SK-N-SH (cell line): ENCODE results near the gene CNN2. TPM values are rescaled to one million over a fixed set of nuclear protein-coding genes. Genes with fewer than 3 reads are reported as not detected.

Experiments
- CTCF ChIA-PET: fragments of 300-600, 350-600 bp; formaldehyde crosslinking; extraction: SDS; loops from one replicate; lab custom pipeline; 2021; lab: Yijun Ruan, JAX
- POLR2A ChIA-PET: fragments of 350-600 bp; sonication (Branson Sonifier 250); formaldehyde crosslinking; extraction: SDS; loops from one replicate; lab custom pipeline; 2020; ENCODE audit warnings: antibody characterized with exemption, inconsistent platforms; lab: Yijun Ruan, JAX
- DNase-seq: peaks from one replicate; pipeline ENCODE4 v3.0.0; 2012
- H2AFZ ChIP-seq: fragments of 200-600 bp; sonication (generic); 2 replicates; pipeline ENCODE4 v1.8.1; 2016; ENCODE audit warnings: antibody characterized with exemption, mild to moderate bottlenecking, low read depth
- H3F3A ChIP-seq: fragments of 200-600 bp; sonication (generic); replicated peaks from 2 replicates; pipeline ENCODE3; 2016; ENCODE audit warnings: antibody characterized with exemption, mild to moderate bottlenecking; ENCODE audit not compliant: insufficient read depth
- H3K27ac ChIP-seq, 2 experiments: fragments of 200-500 bp in 1 of 2; fragments of 200-600 bp in 1 of 2; sonication (Bioruptor generic) in 1 of 2; sonication (generic), shearing (Covaris generic) in 1 of 2; 2 replicates each; pipeline versions ENCODE4 v1.5.1 to v1.6.1; 2014 to 2016; ENCODE audit warnings: low read depth in 2 of 2, inconsistent platforms in 1 of 2, low read length in 1 of 2, mild to moderate bottlenecking in 1 of 2, mixed read lengths in 1 of 2
- H3K27me3 ChIP-seq: fragments of 200-600 bp; sonication (generic), shearing (Covaris generic); 2 replicates; pipeline ENCODE4 v1.6.1; 2016; ENCODE audit warnings: mixed run types; ENCODE audit not compliant: insufficient read depth
- H3K36me3 ChIP-seq, 2 experiments: fragments of 200-500 bp in 1 of 2; fragments of 200-600 bp in 1 of 2; sonication (Bioruptor generic) in 1 of 2; sonication (generic) in 1 of 2; replicated peaks in 1 of 2; 2 replicates each; pipeline versions ENCODE3 to v1.5.1; 2014 to 2016; ENCODE audit warnings: low read length in 1 of 2, mild to moderate bottlenecking in 1 of 2; ENCODE audit not compliant: insufficient read depth in 2 of 2, control insufficient read depth in 1 of 2
- H3K4me1 ChIP-seq, 2 experiments: fragments of 200-500 bp in 1 of 2; fragments of 200-600 bp in 1 of 2; sonication (Bioruptor generic) in 1 of 2; sonication (generic), shearing (Covaris generic) in 1 of 2; 2 replicates each; pipeline versions ENCODE4 v1.5.1 to v1.6.1; 2014 to 2016; ENCODE audit warnings: low read depth in 1 of 2, low read length in 1 of 2, mixed run types in 1 of 2; ENCODE audit not compliant: insufficient read depth in 2 of 2, control insufficient read depth in 1 of 2
- H3K4me2 ChIP-seq: fragments of 200-600 bp; sonication (generic), shearing (Covaris generic); 2 replicates; pipeline ENCODE4 v1.6.1; 2017; ENCODE audit warnings: mixed run types
- H3K4me3 ChIP-seq, 2 experiments: fragments of 200-500 bp in 1 of 2; fragments of 200-600 bp in 1 of 2; sonication (Bioruptor generic) in 1 of 2; sonication (generic), shearing (Covaris generic) in 1 of 2; 2 replicates each; pipeline versions ENCODE4 v1.5.1 to v1.8.1; 2014 to 2016; ENCODE audit warnings: low read depth in 2 of 2, inconsistent platforms in 1 of 2, low read length in 1 of 2, mild to moderate bottlenecking in 1 of 2, mixed read lengths in 1 of 2, moderate library complexity in 1 of 2
- H3K79me2 ChIP-seq: fragments of 200-600 bp; sonication (generic); 2 replicates; pipeline ENCODE4 v1.8.1; 2017; ENCODE audit warnings: mild to moderate bottlenecking; ENCODE audit not compliant: insufficient read depth
- H3K9ac ChIP-seq: fragments of 200-600 bp; sonication (generic); 2 replicates; pipeline ENCODE4 v1.6.1; 2017; ENCODE audit warnings: mixed run types
- H3K9me2 ChIP-seq: fragments of 200-600 bp; sonication (generic); 2 replicates; pipeline ENCODE4 v1.6.1; 2017; ENCODE audit warnings: mixed run types
- H3K9me3 ChIP-seq: fragments of 200-600 bp; sonication (generic); 2 replicates; pipeline ENCODE4 v1.6.1; 2017; ENCODE audit warnings: mixed run types, mild to moderate bottlenecking, moderate library complexity
- H4K20me1 ChIP-seq: fragments of 200-600 bp; sonication (generic); 2 replicates; pipeline ENCODE4 v1.6.1; 2017; ENCODE audit warnings: mild to moderate bottlenecking, mixed run types; ENCODE audit not compliant: insufficient read depth
- ELF1 ChIP-seq: IDR thresholded peaks from 2 replicates; pipeline ENCODE4 v1.4.0; 2012
- FOSL2 ChIP-seq: IDR thresholded peaks from 2 replicates; pipeline ENCODE4 v1.4.0; 2012; ENCODE audit warnings: low read depth, mild to moderate bottlenecking, moderate library complexity, borderline replicate concordance
- FOXJ3 ChIP-seq: sonication (generic); formaldehyde crosslinking; IDR thresholded peaks from 2 replicates; pipeline ENCODE4 v1.5.1; 2020; ENCODE audit warnings: mild to moderate bottlenecking, missing genetic modification reagents
- FOXM1 ChIP-seq: IDR thresholded peaks from 2 replicates; pipeline ENCODE4 v1.4.0; 2012; ENCODE audit warnings: low read depth, mild to moderate bottlenecking
- GATA2 ChIP-seq: sonication (generic); formaldehyde crosslinking; IDR thresholded peaks from 2 replicates; pipeline ENCODE4 v1.5.0; 2020; ENCODE audit warnings: mild to moderate bottlenecking, missing genetic modification reagents
- MEF2A ChIP-seq: IDR thresholded peaks from 2 replicates; pipeline ENCODE4 v1.4.0; 2012; ENCODE audit warnings: low read depth, borderline replicate concordance
- MXI1 ChIP-seq: IDR thresholded peaks from 2 replicates; pipeline ENCODE4 v1.6.1; 2012; ENCODE audit warnings: mild to moderate bottlenecking, low read depth, low read length, improper control_type of control experiment
- NFIC ChIP-seq: IDR thresholded peaks from 2 replicates; pipeline ENCODE4 v1.4.0; 2012; ENCODE audit warnings: borderline replicate concordance
- NRF1 ChIP-seq: IDR thresholded peaks from 2 replicates; pipeline ENCODE4 v1.6.1; 2012; ENCODE audit warnings: low read depth, mild to moderate bottlenecking, low read length
- POLR2AphosphoS5 ChIP-seq: IDR thresholded peaks from 2 replicates; pipeline ENCODE4 v1.6.1; 2012; ENCODE audit warnings: low read depth, low read length
- RFX5 ChIP-seq: IDR thresholded peaks from 2 replicates; pipeline ENCODE4 v1.6.1; 2012; ENCODE audit warnings: mild to moderate bottlenecking, improper control_type of control experiment, low read length
- RXRA ChIP-seq: IDR thresholded peaks from 2 replicates; pipeline ENCODE4 v1.4.0; 2012; ENCODE audit warnings: low read depth, mild to moderate bottlenecking, borderline replicate concordance
- SMC3 ChIP-seq: IDR thresholded peaks from 2 replicates; pipeline ENCODE4 v1.6.1; 2012; ENCODE audit warnings: low read depth, low read length, improper control_type of control experiment
- TAF1 ChIP-seq: IDR thresholded peaks from 2 replicates; pipeline ENCODE4 v1.6.1; 2012; ENCODE audit warnings: low read depth, mild to moderate bottlenecking, low read length, moderate library complexity, borderline replicate concordance
- TCF12 ChIP-seq: IDR thresholded peaks from 2 replicates; pipeline ENCODE4 v1.4.0; 2012
- TEAD4 ChIP-seq: IDR thresholded peaks from 2 replicates; pipeline ENCODE4 v1.4.0; 2012; ENCODE audit warnings: mild to moderate bottlenecking, borderline replicate concordance; ENCODE audit not compliant: insufficient read depth
- WGBS: methylation state at CpG from one replicate; pipeline ENCODE4 v1.1.6; 2017; ENCODE audit warnings: low lambda C conversion rate; 5-methylcytosine and 5-hydroxymethylcytosine counted together
- polyA plus RNA-seq, 3 experiments: library from polyadenylated mRNA; depleted of rRNA; stranded (reverse); fragments of >200 nt; gene quantifications; 2 replicates each; pipeline ENCODE4 v1.2.3, GENCODE V29; 2012
- TF ChIP-seq, protein P1 (sequence below): IDR thresholded peaks from 2 replicates; pipeline ENCODE4 v1.4.0; 2012; ENCODE audit warnings: low read depth, borderline replicate concordance
- TF ChIP-seq, protein P2 (sequence below): IDR thresholded peaks from 2 replicates; pipeline ENCODE4 v1.6.1; 2012; ENCODE audit warnings: mild to moderate bottlenecking, low read depth, low read length, moderate library complexity
- TF ChIP-seq, protein P3 (sequence below): fragments of 200-600 bp; sonication (generic); IDR thresholded peaks from 2 replicates; pipeline ENCODE4 v1.6.1; 2017; ENCODE audit warnings: antibody characterized with exemption, mild to moderate bottlenecking, moderate library complexity
- TF ChIP-seq, protein P4 (sequence below): fragments of 150-350 bp; IDR thresholded peaks from 2 replicates; pipeline ENCODE4 v1.6.1; 2016; ENCODE audit warnings: mild to moderate bottlenecking, low read depth, low read length
- TF ChIP-seq, protein P5 (sequence below): IDR thresholded peaks from 2 replicates; pipeline ENCODE4 v1.4.0; 2012; ENCODE audit warnings: low read depth, borderline replicate concordance

CNN2 gene
- polyA plus RNA-seq, 1 of the 3 experiments (the other 2 are of a cell fraction): 279 TPM

DNA sequence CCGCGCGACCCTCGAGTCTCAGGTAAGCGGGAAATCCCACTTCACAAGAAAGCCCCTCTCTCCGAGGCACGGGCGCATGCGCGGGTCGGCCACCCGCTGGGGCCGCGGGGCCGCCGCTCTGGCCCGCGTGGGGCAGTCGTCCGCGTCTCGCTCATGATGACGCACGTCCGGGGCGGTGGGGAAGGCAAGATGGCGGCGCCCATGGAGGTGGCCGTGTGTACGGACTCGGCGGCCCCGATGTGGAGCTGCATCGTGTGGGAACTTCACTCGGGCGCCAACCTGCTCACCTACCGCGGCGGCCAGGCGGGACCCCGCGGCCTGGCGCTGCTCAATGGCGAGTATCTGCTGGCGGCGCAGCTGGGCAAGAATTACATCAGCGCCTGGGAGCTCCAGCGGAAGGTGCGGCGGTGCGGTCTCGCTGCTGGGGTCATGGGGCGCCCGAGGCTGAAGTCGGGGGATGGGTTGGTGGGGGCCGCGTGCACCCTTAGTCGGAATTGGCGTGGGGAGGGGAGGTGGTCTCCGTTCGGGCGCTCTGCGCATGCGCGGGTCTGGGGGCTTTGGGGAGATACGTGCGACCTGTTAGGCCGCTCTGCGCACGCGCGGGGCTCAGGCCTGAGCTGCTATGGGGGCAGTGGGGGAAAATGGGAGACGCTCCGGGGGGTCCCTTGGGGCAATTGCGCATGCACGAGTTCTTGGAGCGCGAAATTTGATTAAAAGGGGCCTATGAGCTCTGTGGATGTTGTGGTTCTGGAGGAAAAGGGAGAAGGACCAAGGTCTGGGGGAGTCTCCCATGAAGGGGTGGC is 42.0 kb upstream of the CNN2 start, which contains the start of gene WDR18 (continued):
- TF ChIP-seq, protein P1, sequence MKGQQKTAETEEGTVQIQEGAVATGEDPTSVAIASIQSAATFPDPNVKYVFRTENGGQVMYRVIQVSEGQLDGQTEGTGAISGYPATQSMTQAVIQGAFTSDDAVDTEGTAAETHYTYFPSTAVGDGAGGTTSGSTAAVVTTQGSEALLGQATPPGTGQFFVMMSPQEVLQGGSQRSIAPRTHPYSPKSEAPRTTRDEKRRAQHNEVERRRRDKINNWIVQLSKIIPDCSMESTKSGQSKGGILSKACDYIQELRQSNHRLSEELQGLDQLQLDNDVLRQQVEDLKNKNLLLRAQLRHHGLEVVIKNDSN: peak; percentile 59; the same call in 1 of the 2 replicates
- TF ChIP-seq TAF1 (peak; percentile 58; the same call in 1 of the 2 replicates), FOSL2 (no peak), NFIC (no peak), RFX5 (no peak)

DNA sequence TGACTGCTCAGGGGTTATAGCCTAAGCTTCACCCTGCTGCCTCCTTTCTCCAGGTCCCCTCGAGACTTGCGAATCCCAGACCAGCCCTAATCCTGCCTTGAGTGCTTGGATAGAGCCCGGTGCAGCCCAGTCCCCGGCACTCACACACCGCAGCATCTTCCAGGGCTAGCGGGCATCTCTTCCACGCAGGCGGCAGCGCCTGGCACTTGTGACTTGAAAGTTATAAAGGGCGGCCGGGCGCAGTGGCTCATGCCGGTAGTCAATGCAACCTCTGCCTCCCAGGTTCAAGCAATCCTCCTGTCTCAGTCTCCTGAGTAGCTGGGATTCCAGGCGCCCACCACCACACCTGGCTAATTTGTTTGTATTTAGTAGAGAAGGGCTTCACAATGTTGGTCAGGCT is 40.3 kb upstream of the CNN2 start:
- no peak overlapping the region for H3K9ac ChIP-seq
- CTCF ChIA-PET: interaction anchor here (0.8 to 10.7 kb wide), 3 partner anchors 59 to 128 kb away, joined by 4 to 161 read pairs (median 8); partner anchors contain the start of gene KISS1R
- no peaks in the 10 kb centered on the region for H3K27me3 ChIP-seq
- no peaks in the 10 kb centered on the region for H3K9me3 ChIP-seq
- TF ChIP-seq NRF1: no peak
- no peak for TF ChIP-seq FOXM1
- TF ChIP-seq, protein P2, sequence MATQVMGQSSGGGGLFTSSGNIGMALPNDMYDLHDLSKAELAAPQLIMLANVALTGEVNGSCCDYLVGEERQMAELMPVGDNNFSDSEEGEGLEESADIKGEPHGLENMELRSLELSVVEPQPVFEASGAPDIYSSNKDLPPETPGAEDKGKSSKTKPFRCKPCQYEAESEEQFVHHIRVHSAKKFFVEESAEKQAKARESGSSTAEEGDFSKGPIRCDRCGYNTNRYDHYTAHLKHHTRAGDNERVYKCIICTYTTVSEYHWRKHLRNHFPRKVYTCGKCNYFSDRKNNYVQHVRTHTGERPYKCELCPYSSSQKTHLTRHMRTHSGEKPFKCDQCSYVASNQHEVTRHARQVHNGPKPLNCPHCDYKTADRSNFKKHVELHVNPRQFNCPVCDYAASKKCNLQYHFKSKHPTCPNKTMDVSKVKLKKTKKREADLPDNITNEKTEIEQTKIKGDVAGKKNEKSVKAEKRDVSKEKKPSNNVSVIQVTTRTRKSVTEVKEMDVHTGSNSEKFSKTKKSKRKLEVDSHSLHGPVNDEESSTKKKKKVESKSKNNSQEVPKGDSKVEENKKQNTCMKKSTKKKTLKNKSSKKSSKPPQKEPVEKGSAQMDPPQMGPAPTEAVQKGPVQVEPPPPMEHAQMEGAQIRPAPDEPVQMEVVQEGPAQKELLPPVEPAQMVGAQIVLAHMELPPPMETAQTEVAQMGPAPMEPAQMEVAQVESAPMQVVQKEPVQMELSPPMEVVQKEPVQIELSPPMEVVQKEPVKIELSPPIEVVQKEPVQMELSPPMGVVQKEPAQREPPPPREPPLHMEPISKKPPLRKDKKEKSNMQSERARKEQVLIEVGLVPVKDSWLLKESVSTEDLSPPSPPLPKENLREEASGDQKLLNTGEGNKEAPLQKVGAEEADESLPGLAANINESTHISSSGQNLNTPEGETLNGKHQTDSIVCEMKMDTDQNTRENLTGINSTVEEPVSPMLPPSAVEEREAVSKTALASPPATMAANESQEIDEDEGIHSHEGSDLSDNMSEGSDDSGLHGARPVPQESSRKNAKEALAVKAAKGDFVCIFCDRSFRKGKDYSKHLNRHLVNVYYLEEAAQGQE: no peak
- no peak for TF ChIP-seq RXRA
- TF ChIP-seq, protein P3, sequence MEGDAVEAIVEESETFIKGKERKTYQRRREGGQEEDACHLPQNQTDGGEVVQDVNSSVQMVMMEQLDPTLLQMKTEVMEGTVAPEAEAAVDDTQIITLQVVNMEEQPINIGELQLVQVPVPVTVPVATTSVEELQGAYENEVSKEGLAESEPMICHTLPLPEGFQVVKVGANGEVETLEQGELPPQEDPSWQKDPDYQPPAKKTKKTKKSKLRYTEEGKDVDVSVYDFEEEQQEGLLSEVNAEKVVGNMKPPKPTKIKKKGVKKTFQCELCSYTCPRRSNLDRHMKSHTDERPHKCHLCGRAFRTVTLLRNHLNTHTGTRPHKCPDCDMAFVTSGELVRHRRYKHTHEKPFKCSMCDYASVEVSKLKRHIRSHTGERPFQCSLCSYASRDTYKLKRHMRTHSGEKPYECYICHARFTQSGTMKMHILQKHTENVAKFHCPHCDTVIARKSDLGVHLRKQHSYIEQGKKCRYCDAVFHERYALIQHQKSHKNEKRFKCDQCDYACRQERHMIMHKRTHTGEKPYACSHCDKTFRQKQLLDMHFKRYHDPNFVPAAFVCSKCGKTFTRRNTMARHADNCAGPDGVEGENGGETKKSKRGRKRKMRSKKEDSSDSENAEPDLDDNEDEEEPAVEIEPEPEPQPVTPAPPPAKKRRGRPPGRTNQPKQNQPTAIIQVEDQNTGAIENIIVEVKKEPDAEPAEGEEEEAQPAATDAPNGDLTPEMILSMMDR: no peak
- TF ChIP-seq POLR2AphosphoS5: no peak
- no peak for TF ChIP-seq MEF2A
- TF ChIP-seq, protein P4, sequence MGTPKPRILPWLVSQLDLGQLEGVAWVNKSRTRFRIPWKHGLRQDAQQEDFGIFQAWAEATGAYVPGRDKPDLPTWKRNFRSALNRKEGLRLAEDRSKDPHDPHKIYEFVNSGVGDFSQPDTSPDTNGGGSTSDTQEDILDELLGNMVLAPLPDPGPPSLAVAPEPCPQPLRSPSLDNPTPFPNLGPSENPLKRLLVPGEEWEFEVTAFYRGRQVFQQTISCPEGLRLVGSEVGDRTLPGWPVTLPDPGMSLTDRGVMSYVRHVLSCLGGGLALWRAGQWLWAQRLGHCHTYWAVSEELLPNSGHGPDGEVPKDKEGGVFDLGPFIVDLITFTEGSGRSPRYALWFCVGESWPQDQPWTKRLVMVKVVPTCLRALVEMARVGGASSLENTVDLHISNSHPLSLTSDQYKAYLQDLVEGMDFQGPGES: no peak
- TF ChIP-seq MXI1: no peak
- TF ChIP-seq ELF1: no peak
- TF ChIP-seq FOXJ3 (CRISPR knock-in tag): no peak
- no peak for TF ChIP-seq TAF1
- TF ChIP-seq FOSL2: no peak
- TF ChIP-seq TCF12: no peak
- TF ChIP-seq, protein P5, sequence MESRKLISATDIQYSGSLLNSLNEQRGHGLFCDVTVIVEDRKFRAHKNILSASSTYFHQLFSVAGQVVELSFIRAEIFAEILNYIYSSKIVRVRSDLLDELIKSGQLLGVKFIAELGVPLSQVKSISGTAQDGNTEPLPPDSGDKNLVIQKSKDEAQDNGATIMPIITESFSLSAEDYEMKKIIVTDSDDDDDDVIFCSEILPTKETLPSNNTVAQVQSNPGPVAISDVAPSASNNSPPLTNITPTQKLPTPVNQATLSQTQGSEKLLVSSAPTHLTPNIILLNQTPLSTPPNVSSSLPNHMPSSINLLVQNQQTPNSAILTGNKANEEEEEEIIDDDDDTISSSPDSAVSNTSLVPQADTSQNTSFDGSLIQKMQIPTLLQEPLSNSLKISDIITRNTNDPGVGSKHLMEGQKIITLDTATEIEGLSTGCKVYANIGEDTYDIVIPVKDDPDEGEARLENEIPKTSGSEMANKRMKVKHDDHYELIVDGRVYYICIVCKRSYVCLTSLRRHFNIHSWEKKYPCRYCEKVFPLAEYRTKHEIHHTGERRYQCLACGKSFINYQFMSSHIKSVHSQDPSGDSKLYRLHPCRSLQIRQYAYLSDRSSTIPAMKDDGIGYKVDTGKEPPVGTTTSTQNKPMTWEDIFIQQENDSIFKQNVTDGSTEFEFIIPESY: no peak
- no peak for TF ChIP-seq TEAD4
- TF ChIP-seq SMC3: no peak
- no peak for TF ChIP-seq GATA2 (CRISPR knock-in tag)
- H3K4me3 ChIP-seq: no peak overlapping the region
- peaks cover 8% of the 10 kb centered on the region; the same call in 1 of the 2 replicates for H3K79me2 ChIP-seq
- peaks cover 9% of the 10 kb centered on the region for H3F3A ChIP-seq
- no peak for DNase-seq
- WGBS: 90% methylated on average over 14 of the region's 14 CpGs
- no peak overlapping the region for H2AFZ ChIP-seq
- no peak overlapping the region for H3K4me2 ChIP-seq
- H3K4me1 ChIP-seq: peaks cover 0 to 10% of the 10 kb centered on the region in 2 experiments; a peak in 2 of 4 replicates
- H3K27ac ChIP-seq: no peak overlapping the region
- H3K36me3 ChIP-seq: peaks cover 3 to 29% of the 10 kb centered on the region in 2 experiments
- POLR2A ChIA-PET: interaction anchor here (2.8 kb wide), 1 partner anchor 10 kb away, joined by 23 read pairs; no protein-coding TSS in a partner anchor
- H4K20me1 ChIP-seq: no peaks in the 10 kb centered on the region
- H3K9me2 ChIP-seq: no peaks in the 10 kb centered on the region
